CD1c-positive myeloid dendritic cell (primary cell): ENCODE data around the gene BRD1.

Experiments
- DNase-seq: peaks from one replicate; pipeline ENCODE4 v3.0.0-alpha.2; 2016; ENCODE audit errors: extremely low spot score

BRD1 gene

GRCh38 chr22:49753276-49753890, 74.3 kb downstream of the BRD1 start:
- no peak for DNase-seq

- no peak for DNase-seq
These were observed 75.0 kb downstream of the BRD1 start for GRCh38 chr22:49752598-49753091.

GRCh38 chr22:49751966-49752597, 75.6 kb downstream of the BRD1 start:
- DNase-seq = no peak

GRCh38 chr22:49751318-49751965, 76.2 kb downstream of the BRD1 start:
- DNase-seq = no peak

GRCh38 chr22:49749885-49750510, 77.7 kb downstream of the BRD1 start:
- no peak for DNase-seq

- no peak for DNase-seq
These were observed 78.4 kb downstream of the BRD1 start for GRCh38 chr22:49749227-49749626.

- no peak for DNase-seq
These were observed 79.2 kb downstream of the BRD1 start for GRCh38 chr22:49748514-49748913.

- no peak for DNase-seq
These were observed 80.0 kb downstream of the BRD1 start for GRCh38 chr22:49747716-49748115.

- DNase-seq = no peak
These were observed 80.5 kb downstream of the BRD1 start for GRCh38 chr22:49747130-49747529.

GRCh38 chr22:49746065-49746464, 81.6 kb downstream of the BRD1 start:
- no peak for DNase-seq

- no peak for DNase-seq
These were observed 87.4 kb downstream of the BRD1 start for GRCh38 chr22:49740242-49740641.

- no peak for DNase-seq
These were observed 88.5 kb downstream of the BRD1 start for GRCh38 chr22:49739138-49739537.

- no peak for DNase-seq
These were observed 89.1 kb downstream of the BRD1 start for GRCh38 chr22:49738566-49738965.

GRCh38 chr22:49738006-49738405, 89.7 kb downstream of the BRD1 start:
- no peak for DNase-seq

GRCh38 chr22:49737101-49737551, 90.5 kb downstream of the BRD1 start:
- DNase-seq = no peak

GRCh38 chr22:49736538-49736937, 91.1 kb downstream of the BRD1 start:
- DNase-seq = no peak

GRCh38 chr22:49735901-49736421, 91.7 kb downstream of the BRD1 start:
- no peak for DNase-seq

- no peak for DNase-seq
These were observed 92.2 kb downstream of the BRD1 start for GRCh38 chr22:49735411-49735900.

GRCh38 chr22:49734882-49735281, 92.8 kb downstream of the BRD1 start:
- no peak for DNase-seq

- DNase-seq = no peak
These were observed 93.3 kb downstream of the BRD1 start for GRCh38 chr22:49734390-49734789.

- no peak for DNase-seq
These were observed 94.0 kb downstream of the BRD1 start for GRCh38 chr22:49733631-49734030.

- no peak for DNase-seq
These were observed 97.0 kb downstream of the BRD1 start for GRCh38 chr22:49730656-49731055.
